Fibroblast of skin of back (primary cell): ENCODE data around the gene VDAC1. TPM values are rescaled to one million over a fixed set of nuclear protein-coding genes. Genes with fewer than 3 reads are reported as not detected.
A peak's percentile ranks its signal among the peaks of the same experiment; 100 is the strongest.
"Not testable (repeated sequence)": the region's sequence is repeated elsewhere in the genome, so short reads cannot be mapped to it uniquely, and the experiment has no call there.

ENCODE experiments used
- DNase-seq: peaks from one replicate; pipeline ENCODE4 v3.0.0-alpha.2; 2013
- polyA plus RNA-seq, 2 experiments: library from polyadenylated mRNA; unstranded; fragments of 120-200 nt; gene quantifications; one replicate each; pipeline ENCODE4 v1.2.1, GENCODE V29; 2013; ENCODE audit not compliant: insufficient read length in 2 of 2

The VDAC1 gene, protein sequence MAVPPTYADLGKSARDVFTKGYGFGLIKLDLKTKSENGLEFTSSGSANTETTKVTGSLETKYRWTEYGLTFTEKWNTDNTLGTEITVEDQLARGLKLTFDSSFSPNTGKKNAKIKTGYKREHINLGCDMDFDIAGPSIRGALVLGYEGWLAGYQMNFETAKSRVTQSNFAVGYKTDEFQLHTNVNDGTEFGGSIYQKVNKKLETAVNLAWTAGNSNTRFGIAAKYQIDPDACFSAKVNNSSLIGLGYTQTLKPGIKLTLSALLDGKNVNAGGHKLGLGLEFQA
- 324 TPM for polyA plus RNA-seq (2013, experiment 1 of 2; ENCODE audit: insufficient read length)
- polyA plus RNA-seq (2013, experiment 2 of 2; ENCODE audit: insufficient read length), result 289 TPM

DNA sequence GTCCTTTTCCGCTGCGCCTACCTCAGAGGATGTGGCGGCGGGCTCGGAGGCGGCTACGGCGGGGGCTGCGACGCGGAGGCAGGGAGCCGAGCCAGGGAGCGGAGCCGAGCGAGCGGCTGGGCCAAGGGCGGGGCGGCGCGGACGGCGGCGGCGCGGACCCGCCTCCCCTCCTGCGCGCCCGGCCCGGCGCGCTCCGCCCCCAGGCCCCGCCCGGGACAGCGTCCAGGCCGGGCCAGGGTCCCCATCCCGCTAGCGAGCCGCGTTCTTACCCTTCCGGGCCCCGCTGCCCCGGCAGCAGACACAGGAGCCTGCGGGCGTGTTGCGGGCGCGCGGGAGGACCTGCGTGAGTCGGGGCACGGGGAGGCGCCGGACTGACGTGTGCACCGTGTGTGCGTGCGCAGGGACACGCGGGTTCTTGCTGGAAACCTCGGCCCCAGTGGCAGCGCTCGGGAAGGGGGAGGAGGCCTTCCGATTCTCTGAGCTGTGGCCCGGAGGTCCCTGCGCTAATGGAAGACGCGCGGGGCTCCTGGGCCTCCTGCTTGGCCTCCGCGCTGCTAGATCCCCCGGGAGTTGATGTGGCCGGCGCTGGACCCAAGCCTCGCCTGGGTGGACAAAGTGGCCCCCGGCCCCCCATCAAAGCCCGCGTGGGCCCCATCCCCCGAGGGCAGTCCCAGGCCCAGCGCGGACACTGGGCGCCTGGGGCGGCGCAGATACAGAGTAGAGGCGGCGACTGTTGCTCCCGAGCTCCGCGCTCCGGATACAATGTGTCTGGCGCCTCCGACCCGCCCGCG, at the start of gene VDAC1:
VDAC1 (minus strand) TSS at position 350 of the 791 bp plus-strand sequence. CDS start 11,963 bp downstream, outside the sequence.
- peak; percentile 92 for DNase-seq

DNA sequence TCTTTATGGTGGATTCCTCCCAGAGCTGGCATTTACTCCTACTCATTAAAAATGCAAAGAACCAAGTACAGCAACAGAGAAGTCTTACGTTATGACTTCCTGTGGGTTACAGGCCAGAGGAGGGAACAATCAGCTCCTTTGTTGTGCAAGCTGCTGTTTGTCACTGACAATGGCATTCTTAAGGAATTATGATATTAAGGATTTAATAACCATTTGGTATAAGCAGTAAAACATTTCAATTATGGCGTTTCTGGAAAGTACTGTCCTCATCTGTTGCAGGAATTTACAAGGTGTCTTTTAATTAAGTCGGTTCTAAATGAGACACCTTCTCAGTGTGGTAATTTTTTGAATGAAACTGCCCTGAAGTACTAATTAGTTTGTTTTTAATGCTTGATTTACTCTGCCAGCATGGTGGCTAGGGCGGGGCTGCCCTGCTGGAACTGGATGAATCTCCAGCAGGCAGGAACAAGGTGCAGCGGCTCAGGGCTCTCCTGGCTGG, 49.1 kb upstream of the VDAC1 start:
- DNase-seq, result no peak

DNA sequence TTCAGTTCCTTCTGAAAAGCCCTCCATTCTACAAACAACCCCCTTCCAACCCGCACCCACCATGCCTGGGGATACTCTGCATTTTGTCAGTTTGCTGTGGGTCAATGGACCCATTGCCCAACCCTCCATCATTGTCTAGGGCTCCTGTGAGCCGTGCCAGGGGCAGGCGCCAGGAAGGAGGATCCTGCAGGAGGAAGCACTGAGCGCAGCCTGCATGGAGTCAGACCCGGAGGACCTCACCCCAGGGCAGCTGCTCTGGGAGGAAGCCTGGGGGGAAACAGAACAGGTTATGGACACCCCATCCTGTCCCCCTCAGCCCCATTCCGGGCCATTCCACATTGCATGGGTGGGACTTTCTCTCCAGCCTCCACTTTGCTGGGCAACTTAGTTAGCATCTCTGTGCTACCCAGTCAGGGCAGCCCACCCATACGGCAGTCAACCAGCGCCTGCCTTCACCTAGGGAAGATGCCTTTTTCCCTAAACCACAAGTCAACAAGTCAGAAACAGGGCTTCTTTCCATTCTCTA, 48.6 kb upstream of the VDAC1 start:
- DNase-seq, result no peak

DNA sequence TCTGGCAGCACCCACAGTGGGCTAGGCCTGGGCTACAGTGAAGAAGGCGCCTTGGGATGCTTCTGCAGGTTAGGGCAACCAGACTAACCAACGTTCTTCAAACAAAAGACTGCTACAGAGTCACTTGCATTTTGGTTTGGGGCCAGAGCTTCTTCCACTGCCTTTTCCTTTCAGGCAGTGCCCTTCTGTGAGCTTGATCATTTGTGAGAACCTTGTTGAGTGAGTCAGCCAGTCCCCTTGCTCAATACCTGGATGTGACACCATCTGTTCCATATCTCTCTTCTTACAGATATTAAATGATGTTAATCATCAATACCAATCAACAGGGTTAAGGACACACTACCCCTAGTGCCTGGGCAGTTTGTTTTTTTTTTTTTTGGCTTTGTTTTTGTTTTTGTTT, 46.5 kb upstream of the VDAC1 start:
- no peak for DNase-seq

DNA sequence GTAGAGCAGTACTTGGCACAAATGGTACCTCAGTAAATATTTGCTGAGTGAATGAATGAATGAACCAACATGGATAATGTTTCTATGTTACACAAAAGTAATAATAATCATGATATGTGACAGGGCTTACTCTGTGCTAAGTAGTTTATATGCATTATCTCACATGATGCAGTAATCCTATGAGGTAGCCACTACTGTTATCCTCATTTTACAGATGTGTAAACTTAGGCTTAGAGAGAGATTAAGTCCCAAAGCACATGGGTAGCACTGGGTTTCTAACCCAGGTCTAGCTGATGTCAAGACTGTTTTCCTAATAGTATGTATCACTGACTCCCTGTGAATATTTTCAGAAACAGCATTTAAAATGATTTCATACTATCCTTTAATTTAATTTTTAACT, 44.1 kb upstream of the VDAC1 start:
- no peak for DNase-seq

DNA sequence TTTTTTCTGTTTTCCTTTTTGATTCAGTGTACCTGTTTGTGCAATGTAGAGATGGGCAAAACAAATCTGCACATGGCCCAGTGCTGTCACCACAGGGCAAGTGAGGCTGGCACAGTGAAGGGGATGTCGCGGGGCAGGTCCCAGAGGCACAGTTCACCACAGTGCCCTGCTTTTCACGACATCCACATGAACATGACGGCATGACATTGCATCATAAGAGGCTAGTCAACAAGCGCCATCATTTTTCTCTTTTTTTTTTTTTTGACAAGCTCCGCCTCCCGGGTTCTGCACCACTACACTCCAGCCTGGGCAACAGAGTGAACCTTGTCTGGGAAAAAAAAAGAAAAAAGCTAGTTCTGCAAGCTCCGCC, 42.9 kb upstream of the VDAC1 start:
- no peak for DNase-seq

DNA sequence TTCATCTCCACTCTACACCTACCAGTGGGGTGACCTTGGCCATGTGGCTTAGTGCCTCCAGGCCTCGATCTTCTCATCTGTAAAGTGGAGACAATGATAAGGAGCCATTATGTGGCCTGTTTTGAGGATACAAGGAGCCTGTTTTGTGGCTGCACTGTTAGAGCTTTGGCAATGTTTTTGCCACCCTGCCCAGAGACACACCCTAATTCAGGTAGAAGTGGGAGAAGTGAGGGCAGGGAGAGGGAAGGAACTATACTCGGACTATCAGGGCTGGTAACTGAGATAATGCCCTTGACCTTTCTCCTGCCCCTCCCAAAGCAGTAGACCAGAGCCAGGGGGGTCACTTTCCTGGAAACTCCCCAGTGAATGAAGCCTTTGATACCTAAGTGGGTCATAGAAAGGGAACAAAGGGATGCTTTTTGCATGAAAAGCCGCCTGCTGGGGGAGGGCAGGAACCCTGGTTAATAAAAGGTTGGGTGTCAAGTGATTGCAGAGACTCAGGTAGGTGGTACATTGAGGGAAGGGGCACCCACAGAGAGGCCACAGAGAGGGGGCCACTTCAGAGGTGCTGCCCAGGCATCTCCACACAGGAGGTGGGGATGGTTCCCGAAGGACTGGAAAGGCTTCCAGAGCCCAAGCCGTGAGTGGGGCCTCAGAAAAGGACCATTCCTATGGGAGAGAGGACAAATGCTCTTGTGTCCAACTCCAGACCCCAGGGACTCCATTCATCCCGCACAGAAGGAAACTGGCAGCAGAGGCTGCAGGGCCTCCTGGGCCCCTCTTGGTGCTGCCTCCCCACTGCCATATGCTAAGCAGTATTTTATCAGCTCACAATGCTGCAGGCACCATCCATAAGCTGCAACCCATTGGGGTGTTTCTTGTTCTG, 42.3 kb upstream of the VDAC1 start:
- DNase-seq, result no peak

DNA sequence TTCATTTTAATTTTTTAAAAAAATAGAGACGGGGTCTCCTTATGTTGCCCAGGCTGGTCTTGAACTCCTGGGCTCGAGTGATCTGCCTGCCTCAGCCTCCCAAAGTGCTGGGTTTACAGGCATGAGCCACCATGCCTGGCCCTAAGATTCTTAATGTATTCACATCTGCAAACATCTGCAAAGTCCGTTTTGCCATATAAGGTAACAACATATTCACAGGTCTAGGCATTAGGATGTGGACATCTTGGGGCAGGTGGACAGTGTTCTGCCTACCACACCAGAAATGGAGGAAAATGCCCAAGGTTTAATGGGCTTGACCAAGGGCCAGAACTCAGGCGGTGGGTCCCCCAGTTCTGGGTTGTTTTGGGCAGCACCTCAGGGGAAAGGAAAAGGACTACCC, 41.6 kb upstream of the VDAC1 start:
- DNase-seq, result no peak

DNA sequence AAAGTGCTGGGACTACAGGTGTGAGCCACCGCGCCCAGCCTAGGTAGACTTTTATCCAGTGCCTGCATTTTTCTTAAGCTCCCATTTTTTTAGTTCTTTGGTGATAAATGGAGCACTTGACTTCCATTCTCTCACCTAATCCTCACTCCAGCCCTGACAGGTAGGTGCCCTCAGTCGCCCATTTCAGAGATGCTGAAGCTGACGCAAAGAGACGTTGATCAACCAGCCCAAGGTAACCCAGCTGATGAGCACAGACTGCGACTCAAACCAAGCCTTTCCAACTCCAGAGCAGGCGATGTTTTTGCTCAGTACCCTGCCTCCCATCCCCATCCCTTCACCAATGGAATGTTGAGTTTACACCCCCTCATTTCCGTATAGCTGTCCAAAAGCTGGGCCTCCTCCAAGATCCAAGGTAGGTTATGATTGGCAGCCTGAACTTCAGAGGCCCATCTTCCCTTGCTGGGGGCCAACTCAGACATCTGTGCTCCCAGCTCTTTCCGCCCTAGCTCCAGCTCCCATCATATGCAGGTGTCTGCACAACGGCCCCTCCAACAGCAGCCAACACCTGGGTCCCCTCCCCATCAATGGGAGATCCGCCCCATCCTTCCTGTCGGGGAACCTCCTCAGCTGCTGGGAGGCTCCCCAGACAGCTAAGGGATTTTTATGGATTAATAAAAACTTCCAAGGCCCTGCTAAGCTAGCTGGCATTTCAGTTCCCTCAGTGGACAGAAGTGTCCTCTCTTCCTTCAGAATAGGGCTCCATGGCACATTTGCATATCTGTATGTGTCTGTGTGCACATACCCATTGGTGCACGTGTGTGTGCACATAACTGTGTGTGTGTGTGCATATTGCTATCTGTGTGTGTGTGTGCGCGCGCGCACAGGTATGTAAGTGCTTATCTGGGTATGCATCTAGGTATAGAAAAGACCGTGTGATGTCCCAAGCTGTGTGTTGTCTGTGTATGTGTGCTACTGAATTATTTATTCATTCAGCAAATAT, 39.3 kb upstream of the VDAC1 start:
- DNase-seq, result no peak

DNA sequence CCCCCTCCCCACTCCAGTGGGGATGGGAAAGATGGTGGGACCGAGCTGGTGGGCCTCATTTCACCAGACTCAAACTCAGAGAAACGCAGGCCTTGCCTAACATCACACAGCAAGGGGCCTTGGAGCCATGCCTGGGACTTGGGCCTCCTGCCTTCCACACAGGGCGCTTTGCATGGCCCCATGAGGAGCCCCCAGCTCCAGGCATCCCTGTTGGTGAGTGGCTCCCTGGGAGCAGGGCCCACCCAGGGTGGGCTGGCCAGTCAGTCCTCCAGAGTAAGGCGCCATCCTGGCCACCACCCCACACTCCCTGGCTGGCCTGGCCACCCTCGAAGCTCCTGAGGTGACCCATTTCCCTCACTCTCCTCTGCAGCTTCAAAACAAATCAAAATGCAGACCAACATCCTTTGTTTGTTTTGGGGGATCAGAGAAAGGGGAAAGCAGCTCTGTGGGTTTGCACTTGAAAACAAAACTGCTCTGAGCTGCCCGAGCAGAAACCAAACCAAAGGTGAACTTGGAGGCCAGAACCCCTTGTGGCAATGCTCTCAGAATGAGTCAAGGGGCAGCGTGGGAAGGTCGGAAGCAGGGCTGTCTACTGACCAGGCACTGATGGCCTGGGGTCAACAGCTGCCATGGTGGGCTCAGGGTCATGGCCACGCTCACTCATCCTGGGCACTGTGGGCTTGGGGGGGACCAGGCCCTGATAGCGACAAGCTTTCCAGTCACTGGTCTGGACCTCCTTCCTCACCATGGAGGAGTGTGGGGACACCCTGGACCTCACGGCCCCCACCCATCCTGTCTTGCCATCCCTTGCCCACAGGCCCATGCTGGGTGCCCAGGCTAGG, 37.0 kb upstream of the VDAC1 start:
- no peak for DNase-seq

DNA sequence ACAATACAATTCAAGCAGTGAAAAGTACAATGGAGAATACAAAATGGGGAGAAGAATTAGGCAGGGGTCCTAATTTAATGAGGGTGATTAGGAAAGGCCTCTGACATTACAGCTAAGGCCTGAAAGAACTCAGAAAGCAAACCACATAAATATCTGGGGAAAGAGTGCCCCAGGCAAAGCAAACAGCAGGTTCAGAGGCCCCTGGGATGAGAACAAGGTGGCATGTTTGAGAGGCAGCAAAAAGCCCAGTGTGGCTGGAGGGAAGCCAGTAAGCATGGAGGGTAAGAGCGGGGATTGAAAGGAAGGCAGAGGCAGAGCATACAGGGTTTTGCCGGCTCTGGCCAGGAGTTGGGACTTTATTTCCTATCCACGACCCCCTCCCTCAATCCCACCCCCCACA, 33.4 kb upstream of the VDAC1 start:
- DNase-seq, result no peak

DNA sequence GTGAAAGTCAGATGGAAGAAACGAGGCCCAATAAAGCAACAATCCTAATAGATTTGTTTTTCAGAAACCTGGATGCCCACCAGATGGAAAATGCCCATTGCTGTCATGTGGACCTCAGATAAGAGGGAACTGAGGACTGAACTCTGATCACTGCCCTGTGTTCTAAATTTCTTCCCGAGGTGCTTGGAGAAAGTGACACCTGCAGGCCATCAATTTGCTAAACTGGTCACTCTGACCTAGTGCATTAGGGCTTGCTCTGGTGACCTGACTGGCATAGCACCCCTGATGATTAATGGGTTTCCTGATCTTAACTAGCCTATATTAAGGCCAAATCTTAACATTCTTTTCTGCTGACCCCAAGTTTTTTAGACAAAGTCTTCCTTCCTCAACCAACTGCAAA, 32.4 kb upstream of the VDAC1 start:
- no peak for DNase-seq

DNA sequence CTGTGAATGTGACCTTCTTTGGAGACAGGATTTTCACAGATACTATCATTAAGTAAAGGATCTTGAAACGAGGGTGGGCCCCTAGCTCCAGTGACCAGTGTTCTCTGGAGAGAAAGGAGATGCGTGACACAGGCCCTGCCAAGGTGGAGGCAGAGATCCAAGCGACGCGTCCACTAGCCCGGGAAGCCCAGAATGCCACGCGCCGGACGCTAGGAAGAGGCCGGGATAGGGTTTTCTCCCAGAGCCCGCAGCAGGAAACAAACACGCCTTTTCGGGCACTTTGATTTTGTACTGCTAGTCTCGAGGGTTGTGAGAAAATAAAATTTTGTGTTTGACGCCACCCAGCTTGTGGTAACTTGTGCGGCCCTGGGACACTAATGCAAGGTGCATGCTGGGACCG, 29.6 kb upstream of the VDAC1 start:
- DNase-seq, result no peak

DNA sequence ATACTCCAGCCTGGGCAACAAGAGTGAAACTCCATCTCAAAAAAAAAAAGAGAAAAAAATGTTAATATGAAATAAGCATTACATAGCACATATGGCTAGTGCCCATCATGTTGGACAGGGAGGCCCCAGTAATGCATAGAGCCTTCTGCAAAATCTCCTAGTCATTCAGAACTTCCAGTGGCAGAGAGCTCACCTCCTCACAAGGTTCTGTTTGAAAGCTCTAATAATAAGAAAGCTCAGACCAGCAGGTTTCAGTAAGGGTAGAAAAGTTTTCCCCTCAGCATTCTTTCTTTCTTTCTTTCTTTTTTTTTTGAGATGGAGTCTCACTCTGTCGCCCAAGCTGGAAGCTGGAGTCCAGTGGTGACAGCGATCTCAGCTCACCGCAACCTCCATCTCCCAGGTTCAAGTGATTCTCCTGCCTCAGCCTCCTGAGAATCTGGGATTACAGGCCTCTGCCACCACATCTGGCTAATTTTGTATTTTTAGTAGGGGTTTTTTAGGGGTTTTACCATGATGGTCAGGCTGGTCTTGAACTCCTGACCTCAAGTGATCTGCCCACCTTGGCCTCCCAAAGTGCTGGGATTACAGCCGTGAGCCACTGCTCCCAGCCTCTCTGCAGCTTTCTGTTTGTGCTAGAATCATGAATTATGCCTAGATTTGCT, 25.7 kb upstream of the VDAC1 start:
- DNase-seq, result not testable (repeated sequence)

DNA sequence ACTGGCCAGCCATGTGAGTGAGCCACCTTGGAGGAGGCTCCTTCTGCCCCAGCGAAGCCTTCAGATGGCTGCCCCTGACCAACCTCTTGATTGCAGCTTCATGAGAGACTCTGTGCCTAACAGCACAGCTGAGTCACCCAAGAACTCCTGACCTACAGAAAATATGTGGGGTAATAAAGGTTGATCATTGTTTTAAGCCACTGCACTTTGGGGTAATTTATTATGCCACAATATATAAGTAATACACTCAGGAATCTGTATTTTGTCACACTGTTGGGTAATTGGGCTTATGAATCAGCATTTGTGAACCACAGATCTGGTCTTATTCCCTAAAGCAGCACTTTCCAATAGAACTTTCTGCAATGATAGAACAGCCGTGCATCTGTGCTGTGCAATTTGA, 24.4 kb upstream of the VDAC1 start:
- peak; percentile 71 for DNase-seq

DNA sequence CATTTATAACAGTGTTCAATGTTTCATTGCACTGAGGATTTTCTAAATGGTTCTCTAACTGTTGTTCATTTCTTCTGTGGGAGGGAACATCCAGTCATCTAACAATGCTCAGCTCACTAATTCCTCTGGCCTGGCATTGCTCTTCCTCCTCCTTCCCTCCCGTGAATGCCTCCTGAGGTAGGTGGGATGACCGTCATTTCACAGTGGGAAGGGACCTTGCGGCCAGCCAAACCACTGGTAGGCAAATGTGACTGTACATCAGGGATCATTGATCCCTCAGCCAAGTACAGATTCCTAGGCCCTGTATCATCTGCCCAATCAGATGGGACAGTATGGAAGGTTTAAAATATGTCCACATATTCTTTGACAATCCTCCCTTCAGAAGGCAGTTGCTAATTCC, 23.7 kb upstream of the VDAC1 start:
- DNase-seq, result no peak

DNA sequence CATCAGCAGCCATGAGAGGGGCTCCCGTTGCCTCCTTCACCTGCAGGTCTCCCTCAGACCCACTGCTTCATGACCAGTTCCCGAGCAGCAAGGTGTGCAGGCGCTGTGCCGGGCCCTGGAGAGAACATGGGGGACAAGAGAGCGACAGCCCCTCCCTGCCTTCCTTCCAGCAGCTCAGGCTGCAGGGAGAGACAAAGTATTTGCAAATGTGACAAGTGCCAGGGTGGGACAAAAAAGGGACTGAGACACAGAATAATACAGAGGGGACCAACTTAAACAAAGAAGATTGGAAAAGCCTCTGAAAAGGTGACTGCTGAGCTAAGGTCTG, 22.5 kb upstream of the VDAC1 start:
- DNase-seq, result no peak

DNA sequence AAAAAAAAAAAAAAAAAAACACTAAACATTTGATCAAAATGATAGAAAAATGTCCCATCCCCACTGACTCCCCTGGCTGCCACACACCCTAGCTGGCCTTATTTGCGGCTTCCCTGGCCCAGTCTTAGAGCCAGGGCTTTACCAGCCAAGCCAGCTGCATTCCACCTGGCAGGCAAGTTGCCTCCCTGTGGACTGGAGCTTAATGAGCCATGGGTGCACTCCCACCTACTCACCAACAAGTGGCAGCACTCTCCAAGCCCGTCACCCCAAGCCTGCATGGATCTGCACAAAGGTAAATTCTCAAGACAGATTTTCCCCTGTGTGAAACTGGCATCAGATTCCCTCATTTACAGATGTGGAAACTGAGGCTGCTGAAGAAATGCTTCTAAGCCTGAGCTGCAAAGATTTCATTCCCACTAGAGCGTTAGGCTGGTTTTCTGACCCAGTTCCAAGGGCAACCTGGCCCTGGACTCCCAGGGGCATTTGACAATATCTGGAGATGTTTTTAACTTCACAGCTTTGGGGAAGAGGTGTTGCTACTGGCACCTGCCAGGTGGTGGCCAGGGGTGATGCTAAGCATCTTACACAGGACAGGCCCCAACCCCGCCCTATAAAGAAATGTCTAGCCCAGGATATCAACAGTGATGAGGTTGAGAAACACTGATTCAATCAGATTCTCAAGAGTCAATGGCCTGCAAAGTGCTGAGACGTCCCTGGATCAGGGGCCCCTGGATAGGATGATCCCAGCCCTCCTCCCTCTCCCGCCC, 21.9 kb upstream of the VDAC1 start:
- DNase-seq, result peak; percentile 47

DNA sequence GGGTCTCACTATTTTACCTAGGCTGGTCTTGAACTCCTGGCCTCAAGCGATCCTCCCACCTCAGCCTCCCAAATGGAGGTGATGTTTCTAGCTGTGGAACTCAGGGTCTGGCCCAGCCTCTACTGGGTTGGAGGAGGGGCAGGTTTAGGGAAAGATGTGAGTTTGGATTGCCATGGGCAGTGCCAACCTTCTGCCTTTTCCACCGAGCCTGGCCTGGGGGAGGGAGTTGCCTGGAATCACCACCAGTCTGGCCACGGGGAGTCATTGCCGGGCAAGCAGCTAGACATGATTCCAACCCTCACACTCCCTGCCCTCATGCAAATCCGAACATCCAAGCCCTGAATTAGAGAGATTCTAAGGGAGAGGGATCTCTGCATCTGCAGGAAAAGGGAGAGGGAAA, 21.0 kb upstream of the VDAC1 start:
- no peak for DNase-seq
